Calu3 (cell line): ENCODE results near the gene SMIM26. TPM values are rescaled to one million over a fixed set of nuclear protein-coding genes. Genes with fewer than 3 reads are reported as not detected.

Source experiments
- BruUV-seq: library from RNA; stranded (reverse); fragments of 400-500 nt; replicated peaks from 2 replicates; lab custom pipeline; 2021; lab: Mats Ljungman, UMichigan
- CTCF ChIA-PET: fragments of 300-600 bp; sonication (Branson Sonifier 250); formaldehyde crosslinking; loops from one replicate; lab custom pipeline; 2022; ENCODE audit warnings: antibody characterized with exemption; lab: Charles Lee
- DNase-seq: peaks from one replicate; pipeline ENCODE4 v3.0.0; 2022
- H3K27ac Mint-ChIP-seq: one replicate; pipeline ENCODE4 v1.8.0; 2022; ENCODE audit warnings: mixed read lengths; ENCODE audit not compliant: unreplicated experiment
- H3K27me3 Mint-ChIP-seq: one replicate; pipeline ENCODE4 v1.8.0; 2022; ENCODE audit warnings: mixed read lengths; ENCODE audit not compliant: unreplicated experiment
- H3K36me3 Mint-ChIP-seq: one replicate; pipeline ENCODE4 v1.8.0; 2022; ENCODE audit warnings: mild to moderate bottlenecking, moderate library complexity, mixed read lengths; ENCODE audit not compliant: insufficient read depth, unreplicated experiment
- H3K4me1 Mint-ChIP-seq: one replicate; pipeline ENCODE4 v1.8.0; 2022; ENCODE audit warnings: mild to moderate bottlenecking, low read depth, mixed read lengths; ENCODE audit not compliant: unreplicated experiment
- H3K4me3 Mint-ChIP-seq: one replicate; pipeline ENCODE4 v1.8.0; 2022; ENCODE audit warnings: mild to moderate bottlenecking, low read depth, moderate library complexity, mixed read lengths; ENCODE audit not compliant: unreplicated experiment
- H3K9me3 Mint-ChIP-seq: one replicate; pipeline ENCODE4 v1.8.0; 2022; ENCODE audit warnings: low read depth, mixed read lengths; ENCODE audit not compliant: unreplicated experiment
- CTCF ChIP-seq: fragments of 200-600 bp; IDR thresholded peaks from one replicate; pipeline ENCODE4 v1.8.0; 2022; ENCODE audit warnings: antibody characterized with exemption; ENCODE audit not compliant: unreplicated experiment
- intact Hi-C: fragments of 100-400 bp; cut with micrococcal nuclease; formaldehyde crosslinking; loops from one replicate; pipeline ENCODE4 v1.10.0; 2022; ENCODE audit not compliant: unreplicated experiment
- total RNA-seq: library from RNA; stranded (reverse); gene quantifications from 2 replicates; pipeline ENCODE4 v1.2.3, GENCODE V29; 2022

SMIM26 gene
- total RNA-seq, 1 experiment from 2014 or later, result 17.8 TPM

DNA sequence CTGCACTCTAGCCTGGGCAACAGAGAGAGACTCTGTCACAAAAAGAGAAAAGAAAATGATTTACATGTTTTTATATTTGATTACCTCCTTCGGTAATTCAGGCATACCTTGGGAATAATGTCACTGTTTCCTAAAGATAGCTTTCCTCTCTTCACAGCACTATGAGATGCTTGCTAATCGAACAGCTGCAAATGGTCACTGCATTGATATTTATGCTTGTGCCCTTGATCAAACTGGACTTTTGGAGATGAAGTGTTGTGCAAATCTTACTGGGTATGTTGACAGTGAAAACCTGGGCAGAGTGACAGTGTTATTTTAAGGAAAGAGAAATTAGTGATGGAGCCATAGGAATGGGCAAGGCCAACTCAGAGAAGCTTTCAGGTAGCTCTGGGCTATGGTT is 39.9 kb upstream of the SMIM26 start:
- TF ChIP-seq CTCF, result no peak
- Mint-ChIP-seq H3K27ac (no peak overlapping the region), H3K9me3 (no peaks in the 10 kb centered on the region), H3K4me3 (no peak overlapping the region), H3K4me1 (no peaks in the 10 kb centered on the region), H3K36me3 (peaks cover 9% of the 10 kb centered on the region), H3K27me3 (no peaks in the 10 kb centered on the region)
- DNase-seq, result no peak
- BruUV-seq, result no TSS peak
- CTCF ChIA-PET, result no interaction called here
- intact Hi-C loops, result no loop called here

DNA sequence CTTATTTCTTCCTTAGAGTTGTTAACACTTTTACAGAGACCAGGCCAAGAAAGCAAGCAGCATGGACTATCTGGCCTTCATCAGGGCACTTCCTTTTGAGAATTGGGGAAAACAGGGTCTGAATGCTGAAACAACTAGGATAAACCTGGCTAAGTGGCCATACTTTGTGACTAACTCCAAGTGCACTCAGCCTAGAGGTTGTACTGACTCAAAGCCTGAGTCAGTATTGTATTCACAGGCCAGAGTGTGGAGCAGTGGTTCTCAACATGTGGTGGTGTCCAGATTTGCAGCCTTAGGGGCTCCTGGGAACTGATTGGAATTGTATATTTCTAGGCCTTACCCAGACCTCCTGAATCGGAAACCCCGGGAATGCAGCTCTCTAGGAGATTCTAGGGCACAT is 39.4 kb upstream of the SMIM26 start:
- no TSS peak for BruUV-seq
- intact Hi-C loops, result no loop called here
- H3K27me3 Mint-ChIP-seq, result no peaks in the 10 kb centered on the region
- H3K27ac Mint-ChIP-seq, result no peak overlapping the region
- CTCF ChIA-PET, result no interaction called here
- no peak overlapping the region for H3K4me3 Mint-ChIP-seq
- no peaks in the 10 kb centered on the region for H3K9me3 Mint-ChIP-seq
- TF ChIP-seq CTCF, result no peak
- no peaks in the 10 kb centered on the region for H3K4me1 Mint-ChIP-seq
- no peak for DNase-seq
- peaks cover 9% of the 10 kb centered on the region for H3K36me3 Mint-ChIP-seq

GRCh38 chr20:18529041-18529440 is 38.2 kb upstream of the SMIM26 start:
- peaks cover 9% of the 10 kb centered on the region for H3K36me3 Mint-ChIP-seq
- intact Hi-C loops, result no loop called here

DNA sequence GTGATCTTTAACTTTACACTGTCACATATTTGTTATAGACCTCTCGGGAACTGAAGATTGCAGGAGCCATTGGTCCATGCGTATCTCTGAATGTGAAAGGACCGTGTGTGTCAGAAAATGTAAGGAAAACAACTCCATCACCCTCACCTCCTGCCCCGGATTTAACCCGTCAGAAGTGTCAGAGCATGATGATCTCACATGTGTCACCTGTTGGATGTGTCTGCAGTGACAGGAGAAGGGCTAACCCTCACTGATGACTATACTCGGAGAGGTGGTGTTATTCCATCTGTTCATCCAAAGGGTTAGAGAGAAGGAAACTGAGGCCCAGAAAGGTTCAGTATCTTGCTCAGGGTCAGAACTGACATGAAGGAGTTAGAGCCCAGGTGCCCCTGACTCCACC is 34.6 kb upstream of the SMIM26 start:
- Mint-ChIP-seq H3K36me3 (peaks cover 9% of the 10 kb centered on the region), H3K27me3 (no peaks in the 10 kb centered on the region), H3K4me1 (no peaks in the 10 kb centered on the region), H3K9me3 (no peaks in the 10 kb centered on the region), H3K27ac (no peak overlapping the region), H3K4me3 (no peak overlapping the region)
- CTCF ChIA-PET, result no interaction called here
- no peak for TF ChIP-seq CTCF
- no TSS peak for BruUV-seq
- DNase-seq, result no peak
- intact Hi-C loops, result no loop called here

More at GRCh38 chr20:18529041-18529440, 38.2 kb upstream of the SMIM26 start:
- no peak for TF ChIP-seq CTCF
- Mint-ChIP-seq H3K4me3 (no peak overlapping the region), H3K9me3 (no peaks in the 10 kb centered on the region), H3K4me1 (no peaks in the 10 kb centered on the region), H3K27me3 (no peaks in the 10 kb centered on the region), H3K27ac (no peak overlapping the region)
- no TSS peak for BruUV-seq
- DNase-seq, result no peak
- CTCF ChIA-PET, result no interaction called here
